Panc1 (cell line): ENCODE data around the gene IFI44L. TPM values are rescaled to one million over a fixed set of nuclear protein-coding genes. Genes with fewer than 3 reads are reported as not detected.

ENCODE experiments used
- ATAC-seq: fragments of 200-7000 bp; cut with Tn5 transposase; 2 replicates; pipeline ENCODE4 v1.9.1; 2020; ENCODE audit warnings: mild to moderate bottlenecking, moderate library complexity
- BruUV-seq: library from RNA; stranded (reverse); fragments of 400-500 nt; replicated peaks from 2 replicates; lab custom pipeline; 2021; lab: Mats Ljungman, UMichigan
- CTCF ChIA-PET: fragments of 300-600 bp; sonication (Branson Sonifier 250); formaldehyde crosslinking; loops from one replicate; lab custom pipeline; 2022; ENCODE audit warnings: antibody characterized with exemption; lab: Charles Lee
- POLR2A ChIA-PET: fragments of 300-600 bp; sonication (Branson Sonifier 250); formaldehyde crosslinking; loops from one replicate; lab custom pipeline; 2022; ENCODE audit warnings: antibody characterized with exemption; lab: Charles Lee
- DNase-seq: peaks from one replicate; pipeline ENCODE4 v3.0.0-alpha.2; 2010; ENCODE audit warnings: low read depth, low spot score
- H3K27ac ChIP-seq: 2 replicates; pipeline ENCODE4 v1.5.1; 2011; ENCODE audit warnings: mild to moderate bottlenecking, low read length, inconsistent platforms
- H3K27me3 ChIP-seq: fragments of 200-500 bp; sonication (Bioruptor generic); 2 replicates; pipeline ENCODE4 v1.6.0; 2014; ENCODE audit warnings: low read length, inconsistent platforms; ENCODE audit not compliant: control insufficient read depth, insufficient read depth
- H3K36me3 ChIP-seq: fragments of 200-500 bp; sonication (Bioruptor generic); 2 replicates; pipeline ENCODE4 v1.5.1; 2014; ENCODE audit warnings: inconsistent platforms, mild to moderate bottlenecking, low read length, moderate library complexity; ENCODE audit not compliant: control insufficient read depth, insufficient read depth
- H3K4me1 ChIP-seq: 2 replicates; pipeline ENCODE4 v1.5.1; 2011; ENCODE audit warnings: inconsistent platforms, mild to moderate bottlenecking, low read length, moderate library complexity; ENCODE audit not compliant: control insufficient read depth, insufficient read depth
- H3K4me3 ChIP-seq, 2 experiments: 2 replicates each; pipeline ENCODE4 v1.5.1; 2011 to 2012; ENCODE audit warnings: low read depth in 2 of 2, low read length in 2 of 2, mild to moderate bottlenecking in 2 of 2, inconsistent platforms in 1 of 2, moderate library complexity in 1 of 2
- H3K9me3 ChIP-seq: fragments of 200-500 bp; sonication (Bioruptor generic); 2 replicates; pipeline ENCODE4 v1.5.1; 2014; ENCODE audit warnings: low read depth, mild to moderate bottlenecking, inconsistent platforms, low read length, moderate library complexity; ENCODE audit not compliant: control insufficient read depth, insufficient read depth
- POLR2AphosphoS5 ChIP-seq: IDR thresholded peaks from 2 replicates; pipeline ENCODE4 v1.6.1; 2012; ENCODE audit warnings: mild to moderate bottlenecking, low read depth, low read length, moderate library complexity
- REST ChIP-seq, 2 experiments: IDR thresholded peaks; 2 replicates each; pipeline ENCODE4 v1.6.1; 2011 to 2012; ENCODE audit warnings: low read depth in 2 of 2, control low read depth in 1 of 2, low read length in 1 of 2, mild to moderate bottlenecking in 1 of 2, moderate library complexity in 1 of 2; ENCODE audit not compliant: insufficient read depth in 1 of 2
- SIN3A ChIP-seq: IDR thresholded peaks from 2 replicates; pipeline ENCODE4 v1.6.1; 2012; ENCODE audit warnings: low read depth, mild to moderate bottlenecking, low read length, moderate library complexity, borderline replicate concordance; ENCODE audit not compliant: insufficient read depth
- TCF7L2 ChIP-seq: IDR thresholded peaks from 2 replicates; pipeline ENCODE4 v1.6.1; 2011; ENCODE audit warnings: mild to moderate bottlenecking, low read depth, low read length, inconsistent platforms
- in situ Hi-C: cut with HindIII; loops from 2 replicates; pipeline ENCODE4 v1.10.0; 2016; ENCODE audit warnings: low sequenced_read_pairs, low pct_unique_long_range_greater_than_20kb
- intact Hi-C: fragments of 100-400 bp; cut with micrococcal nuclease; formaldehyde crosslinking; loops from one replicate; pipeline ENCODE4 v1.10.0; 2022; ENCODE audit not compliant: unreplicated experiment
- total RNA-seq: library from RNA; stranded (reverse); gene quantifications from one replicate; pipeline ENCODE4 v1.2.1, GENCODE V29; 2021; ENCODE audit not compliant: unreplicated experiment
- TF ChIP-seq, protein P1 (sequence below): fragments of 450-650 bp; IDR thresholded peaks from 2 replicates; pipeline ENCODE4 v1.5.1; 2017; ENCODE audit warnings: mild to moderate bottlenecking

Gene IFI44L
- total RNA-seq, 1 experiment from 2014 or later, result 0.10 TPM

DNA sequence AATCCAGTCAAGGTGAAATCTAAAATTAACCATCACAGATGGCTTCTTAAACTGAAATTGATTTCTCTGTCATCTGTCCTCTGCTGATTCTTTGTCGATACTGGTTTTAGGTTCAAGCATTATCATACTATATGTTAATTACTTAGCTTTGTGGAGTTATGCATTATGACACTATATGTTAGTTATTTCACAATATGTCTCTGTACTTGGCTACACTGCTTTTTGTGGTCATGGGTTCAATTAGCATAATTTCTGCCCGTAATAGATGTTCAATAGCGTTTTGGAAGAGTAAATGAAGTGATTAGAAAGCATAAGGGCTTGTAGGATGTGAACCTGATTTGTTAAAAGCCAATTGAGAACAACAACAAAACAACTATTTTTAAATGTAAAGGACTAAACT lies 57.5 kb downstream of the IFI44L start:
- BruUV-seq, result no TSS peak
- ATAC-seq (no peak), DNase-seq (no peak)
- Histone ChIP-seq H3K4me3 (no peak overlapping the region), H3K36me3 (no peaks in the 10 kb centered on the region), H3K27ac (no peak overlapping the region), H3K9me3 (no peaks in the 10 kb centered on the region), H3K4me1 (no peaks in the 10 kb centered on the region), H3K27me3 (no peaks in the 10 kb centered on the region)
- intact Hi-C loops, result loop anchor here (5.0 kb wide), 1 partner anchor 530 kb away; no protein-coding TSS in a partner anchor
- ChIA-PET CTCF (no interaction called here), POLR2A (no interaction called here)
- in situ Hi-C loops, result no loop called here
- TF ChIP-seq, protein P1, sequence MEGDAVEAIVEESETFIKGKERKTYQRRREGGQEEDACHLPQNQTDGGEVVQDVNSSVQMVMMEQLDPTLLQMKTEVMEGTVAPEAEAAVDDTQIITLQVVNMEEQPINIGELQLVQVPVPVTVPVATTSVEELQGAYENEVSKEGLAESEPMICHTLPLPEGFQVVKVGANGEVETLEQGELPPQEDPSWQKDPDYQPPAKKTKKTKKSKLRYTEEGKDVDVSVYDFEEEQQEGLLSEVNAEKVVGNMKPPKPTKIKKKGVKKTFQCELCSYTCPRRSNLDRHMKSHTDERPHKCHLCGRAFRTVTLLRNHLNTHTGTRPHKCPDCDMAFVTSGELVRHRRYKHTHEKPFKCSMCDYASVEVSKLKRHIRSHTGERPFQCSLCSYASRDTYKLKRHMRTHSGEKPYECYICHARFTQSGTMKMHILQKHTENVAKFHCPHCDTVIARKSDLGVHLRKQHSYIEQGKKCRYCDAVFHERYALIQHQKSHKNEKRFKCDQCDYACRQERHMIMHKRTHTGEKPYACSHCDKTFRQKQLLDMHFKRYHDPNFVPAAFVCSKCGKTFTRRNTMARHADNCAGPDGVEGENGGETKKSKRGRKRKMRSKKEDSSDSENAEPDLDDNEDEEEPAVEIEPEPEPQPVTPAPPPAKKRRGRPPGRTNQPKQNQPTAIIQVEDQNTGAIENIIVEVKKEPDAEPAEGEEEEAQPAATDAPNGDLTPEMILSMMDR, result no peak
- no peak for TF ChIP-seq TCF7L2

- no TSS peak for BruUV-seq
- in situ Hi-C loops, result no loop called here
- ChIA-PET POLR2A (no interaction called here), CTCF (no interaction called here)
- Histone ChIP-seq H3K27ac (no peak overlapping the region), H3K4me1 (no peaks in the 10 kb centered on the region), H3K9me3 (no peaks in the 10 kb centered on the region), H3K27me3 (no peaks in the 10 kb centered on the region), H3K36me3 (no peaks in the 10 kb centered on the region), H3K4me3 (no peak overlapping the region)
- no peak for DNase-seq
- TF ChIP-seq TCF7L2 (no peak), REST (IDR thresholded peaks at IDR 0.05; ENCODE audit: insufficient read depth in 1 of 2, low read depth in 2 of 2, low read length in 1 of 2) (no peak), SIN3A (no peak), POLR2AphosphoS5 (no peak)
- TF ChIP-seq, protein P1, result no peak
- intact Hi-C loops, result loop anchor here (5.0 kb wide), 1 partner anchor 531 kb away; no protein-coding TSS in a partner anchor
- ATAC-seq, result no peak
Measured at GRCh38 chr1:78678324-78678723, 58.1 kb downstream of the IFI44L start.
